ENCODE measurements around the gene MVP. TPM values are rescaled to one million over a fixed set of nuclear protein-coding genes. Genes with fewer than 3 reads are reported as not detected.
"Not testable (repeated sequence)": the region's sequence is repeated elsewhere in the genome, so short reads cannot be mapped to it uniquely, and the experiment has no call there.

The MVP gene
- total RNA-seq, 2 experiments from 2014 or later, result 130 to 136 TPM

- Mint-ChIP-seq H3K4me3 (no peak overlapping the region), H3K27me3 (peaks cover 28% of the 10 kb centered on the region), H3K27ac (no peak overlapping the region), H3K36me3 (no peaks in the 10 kb centered on the region), H3K9me3 (no peaks in the 10 kb centered on the region), H3K4me1 (peaks cover 11% of the 10 kb centered on the region)
- DNase-seq (no peak), ATAC-seq (ENCODE audit: low read depth) (no peak)
- POLR2A ChIA-PET, result interaction anchor here (0.6 to 1.0 kb wide), 2 partner anchors 48 to 201 kb away, joined by 3 to 4 read pairs; partner anchors contain the start of gene KCTD13
Observed at GRCh38 chr16:29878172-29878571, 57.9 kb downstream of the MVP start.

GRCh38 chr16:29881050-29881449 lies 60.8 kb downstream of the MVP start:
- Mint-ChIP-seq H3K27ac (no peak overlapping the region), H3K9me3 (no peaks in the 10 kb centered on the region), H3K4me3 (no peak overlapping the region), H3K27me3 (peaks cover 22% of the 10 kb centered on the region), H3K36me3 (no peaks in the 10 kb centered on the region), H3K4me1 (peaks cover 8% of the 10 kb centered on the region)
- ATAC-seq (ENCODE audit: low read depth) (no peak), DNase-seq (no peak)
- POLR2A ChIA-PET, result no interaction called here

- H3K27me3 Mint-ChIP-seq, result peaks cover 9% of the 10 kb centered on the region
- POLR2A ChIA-PET, result no interaction called here
Observed at GRCh38 chr16:29883987-29884386, 63.7 kb downstream of the MVP start.

GRCh38 chr16:29889372-29889771 lies 69.1 kb downstream of the MVP start:
- H3K4me1 Mint-ChIP-seq; H3K27me3 Mint-ChIP-seq; H3K36me3 Mint-ChIP-seq; ATAC-seq (ENCODE audit: low read depth); H3K4me3 Mint-ChIP-seq; DNase-seq; H3K27ac Mint-ChIP-seq; H3K9me3 Mint-ChIP-seq; POLR2A ChIA-PET: not testable (repeated sequence)

More at GRCh38 chr16:29883987-29884386, 63.7 kb downstream of the MVP start:
- ATAC-seq (ENCODE audit: low read depth) (no peak), DNase-seq (no peak)
- H3K9me3 Mint-ChIP-seq, result no peaks in the 10 kb centered on the region
- H3K36me3 Mint-ChIP-seq, result no peaks in the 10 kb centered on the region
- H3K27ac Mint-ChIP-seq, result no peak overlapping the region
- no peaks in the 10 kb centered on the region for H3K4me1 Mint-ChIP-seq
- H3K4me3 Mint-ChIP-seq, result no peak overlapping the region

- POLR2A ChIA-PET, result no interaction called here
- H3K36me3 Mint-ChIP-seq, result no peaks in the 10 kb centered on the region
- ATAC-seq (ENCODE audit: low read depth), result no peak
- no peaks in the 10 kb centered on the region for H3K9me3 Mint-ChIP-seq
- H3K27ac Mint-ChIP-seq, result no peak overlapping the region
- no peak for DNase-seq
- H3K27me3 Mint-ChIP-seq, result peaks cover 4% of the 10 kb centered on the region
- no peak overlapping the region for H3K4me3 Mint-ChIP-seq
- H3K4me1 Mint-ChIP-seq, result no peaks in the 10 kb centered on the region
Observed at GRCh38 chr16:29891525-29892457, 71.5 kb downstream of the MVP start.

GRCh38 chr16:29892458-29892813 lies 72.2 kb downstream of the MVP start:
- ATAC-seq (ENCODE audit: low read depth), result no peak
- Mint-ChIP-seq H3K27me3 (peaks cover 7% of the 10 kb centered on the region), H3K4me1 (no peaks in the 10 kb centered on the region), H3K27ac (no peak overlapping the region), H3K9me3 (no peaks in the 10 kb centered on the region), H3K36me3 (no peaks in the 10 kb centered on the region), H3K4me3 (no peak overlapping the region)
- POLR2A ChIA-PET, result no interaction called here
- DNase-seq, result no peak

GRCh38 chr16:29893553-29893952 lies 73.3 kb downstream of the MVP start:
- POLR2A ChIA-PET, result interaction anchor here (0.6 kb wide), 1 partner anchor 31 kb away, joined by 3 read pairs; no protein-coding TSS in a partner anchor
- Mint-ChIP-seq H3K27ac (no peak overlapping the region), H3K4me3 (no peak overlapping the region), H3K9me3 (no peaks in the 10 kb centered on the region), H3K36me3 (no peaks in the 10 kb centered on the region), H3K4me1 (peaks cover 1% of the 10 kb centered on the region), H3K27me3 (peaks cover 18% of the 10 kb centered on the region)
- DNase-seq (no peak), ATAC-seq (ENCODE audit: low read depth) (no peak)

GRCh38 chr16:29894352-29894751 lies 74.1 kb downstream of the MVP start:
- Mint-ChIP-seq H3K4me1 (peaks cover 3% of the 10 kb centered on the region), H3K36me3 (no peaks in the 10 kb centered on the region), H3K4me3 (no peak overlapping the region), H3K9me3 (no peaks in the 10 kb centered on the region), H3K27ac (no peak overlapping the region), H3K27me3 (peaks cover 24% of the 10 kb centered on the region)
- POLR2A ChIA-PET, result no interaction called here
- DNase-seq (no peak), ATAC-seq (ENCODE audit: low read depth) (no peak)

GRCh38 chr16:29896841-29897240 lies 76.6 kb downstream of the MVP start:
- no peak for ATAC-seq (ENCODE audit: low read depth)

GRCh38 chr16:29897333-29897732 lies 77.1 kb downstream of the MVP start:
- Mint-ChIP-seq H3K36me3 (no peaks in the 10 kb centered on the region), H3K27me3 (peaks cover 31% of the 10 kb centered on the region), H3K27ac (no peak overlapping the region), H3K9me3 (no peaks in the 10 kb centered on the region), H3K4me1 (peaks cover 7% of the 10 kb centered on the region), H3K4me3 (no peak overlapping the region)
- ATAC-seq (ENCODE audit: low read depth), result no peak
- POLR2A ChIA-PET, result no interaction called here
- DNase-seq, result no peak

More at GRCh38 chr16:29896841-29897240, 76.6 kb downstream of the MVP start:
- no peak overlapping the region for H3K4me3 Mint-ChIP-seq
- H3K9me3 Mint-ChIP-seq, result no peaks in the 10 kb centered on the region
- POLR2A ChIA-PET, result no interaction called here
- no peak for DNase-seq
- peaks cover 31% of the 10 kb centered on the region for H3K27me3 Mint-ChIP-seq
- H3K4me1 Mint-ChIP-seq, result peaks cover 7% of the 10 kb centered on the region
- H3K27ac Mint-ChIP-seq, result no peak overlapping the region
- H3K36me3 Mint-ChIP-seq, result no peaks in the 10 kb centered on the region

Other genes with a start within 250 kb of the MVP start
- gene SPN, start 157.2 kb upstream of the MVP start, total RNA-seq, result 100 to 1,000 TPM; 255 to 263 TPM
- 10 to 100 TPM in 1 of 2 experiments, 1 to 10 TPM in 1; 7.4 to 10.0 TPM for gene QPRT, start 141.3 kb upstream of the MVP start, total RNA-seq
- 10 to 100 TPM; 84.2 to 88.0 TPM for gene C16orf54, start 74.5 kb upstream of the MVP start, total RNA-seq
- not detected for gene ZG16, start 42.2 kb upstream of the MVP start, total RNA-seq
- 100 to 1,000 TPM; 191 to 199 TPM for gene KIF22, start 29.7 kb upstream of the MVP start, total RNA-seq
- 100 to 1,000 TPM; 395 to 418 TPM for gene MAZ, start 13.9 kb upstream of the MVP start, total RNA-seq
- gene PRRT2, start 8.3 kb upstream of the MVP start, total RNA-seq, result 1 to 10 TPM; 2.2 to 2.3 TPM
- gene PAGR1, start 4.3 kb upstream of the MVP start, total RNA-seq, result 10 to 100 TPM; 29.8 to 34.3 TPM
- 10 to 100 TPM; 65.0 to 74.7 TPM for gene CDIPT, start 42.8 kb downstream of the MVP start, total RNA-seq
- gene SEZ6L2, start 79.1 kb downstream of the MVP start, total RNA-seq, result not detected
- under 1 TPM in 1 of 2 experiments, not detected in 1; 0.42 TPM for gene ASPHD1, start 80.0 kb downstream of the MVP start, total RNA-seq
- gene KCTD13, start 105.8 kb downstream of the MVP start, total RNA-seq, result 10 to 100 TPM; 49.7 to 50.0 TPM
- gene TMEM219, start 141.6 kb downstream of the MVP start, total RNA-seq, result 10 to 100 TPM; 67.8 to 74.5 TPM
- gene TAOK2, start 153.4 kb downstream of the MVP start, total RNA-seq, result 10 to 100 TPM; 51.6 to 53.4 TPM
- 10 to 100 TPM; 35.1 to 37.3 TPM for gene HIRIP3, start 175.2 kb downstream of the MVP start, total RNA-seq
- 100 to 1,000 TPM; 113 to 118 TPM for gene INO80E, start 175.8 kb downstream of the MVP start, total RNA-seq
- not detected for gene DOC2A, start 190.6 kb downstream of the MVP start, total RNA-seq
- not detected for gene C16orf92, start 202.7 kb downstream of the MVP start, total RNA-seq
- gene TLCD3B, start 210.8 kb downstream of the MVP start, total RNA-seq, result 1 to 10 TPM; 3.9 to 5.5 TPM
- 1,000 to 10,000 TPM; 1,486 to 1,632 TPM for gene ALDOA, start 245.3 kb downstream of the MVP start, total RNA-seq